HG03354 (cell line): ENCODE results near the gene CCL15.

ENCODE experiments used
- ATAC-seq: cut with Tn5 transposase; IDR thresholded peaks from one replicate; pipeline ENCODE4 v1.9.1; 2021; ENCODE audit warnings: mild to moderate bottlenecking; ENCODE audit not compliant: unreplicated experiment, poor library complexity, severe bottlenecking

CCL15 gene

GRCh38 chr17:35953720-35954119, 47.6 kb downstream of the CCL15 start:
- no peak for ATAC-seq

GRCh38 chr17:35949401-35949800, 52.0 kb downstream of the CCL15 start:
- ATAC-seq, result no peak

GRCh38 chr17:35948092-35948491, 53.3 kb downstream of the CCL15 start:
- ATAC-seq, result no peak
